HG02759 (cell line): ENCODE data around the gene SLC5A9.
"Not testable (repeated sequence)": the region's sequence is repeated elsewhere in the genome, so short reads cannot be mapped to it uniquely, and the experiment has no call there.

Experiments used
- ATAC-seq: cut with Tn5 transposase; IDR thresholded peaks from one replicate; pipeline ENCODE4 v1.9.1; 2021; ENCODE audit warnings: mild to moderate bottlenecking, moderate library complexity; ENCODE audit not compliant: unreplicated experiment

SLC5A9 gene

GRCh38 chr1:48213462-48213861 is 9.1 kb upstream of the SLC5A9 start:
- not testable (repeated sequence) for ATAC-seq

- not testable (repeated sequence) for ATAC-seq
Observed at GRCh38 chr1:48214366-48214765, 8.2 kb upstream of the SLC5A9 start.

- ATAC-seq: no peak
Observed at GRCh38 chr1:48214820-48215219, 7.7 kb upstream of the SLC5A9 start.

- no peak for ATAC-seq
Observed at GRCh38 chr1:48215222-48215621, 7.3 kb upstream of the SLC5A9 start.

GRCh38 chr1:48215889-48216288 is 6.6 kb upstream of the SLC5A9 start:
- ATAC-seq: no peak

- no peak for ATAC-seq
Observed at GRCh38 chr1:48216313-48216712, 6.2 kb upstream of the SLC5A9 start.

GRCh38 chr1:48216941-48217340 is 5.6 kb upstream of the SLC5A9 start:
- no peak for ATAC-seq

- no peak for ATAC-seq
Observed at GRCh38 chr1:48217856-48218255, 4.7 kb upstream of the SLC5A9 start.

- no peak for ATAC-seq
Observed at GRCh38 chr1:48219803-48220202, 2.7 kb upstream of the SLC5A9 start.

- ATAC-seq: no peak
Observed at GRCh38 chr1:48221122-48221521, 1.4 kb upstream of the SLC5A9 start.

- no peak for ATAC-seq
Observed at GRCh38 chr1:48221657-48222056, 859 bp upstream of the SLC5A9 start.

GRCh38 chr1:48223366-48224240 is 1.1 kb downstream of the SLC5A9 start:
- no peak for ATAC-seq

GRCh38 chr1:48224791-48225190 is 2.3 kb downstream of the SLC5A9 start:
- no peak for ATAC-seq

GRCh38 chr1:48225579-48225978 is 3.1 kb downstream of the SLC5A9 start:
- no peak for ATAC-seq

- ATAC-seq: no peak
Observed at GRCh38 chr1:48227165-48228013, 4.9 kb downstream of the SLC5A9 start.

- ATAC-seq: no peak
Observed at GRCh38 chr1:48228156-48228555, 5.6 kb downstream of the SLC5A9 start.

GRCh38 chr1:48229317-48229716 is 6.8 kb downstream of the SLC5A9 start:
- ATAC-seq: no peak

- ATAC-seq: no peak
Observed at GRCh38 chr1:48230236-48230635, 7.7 kb downstream of the SLC5A9 start.

- no peak for ATAC-seq
Observed at GRCh38 chr1:48232722-48233121, 10.2 kb downstream of the SLC5A9 start.

- no peak for ATAC-seq
Observed at GRCh38 chr1:48233666-48234485, 11.4 kb downstream of the SLC5A9 start.

GRCh38 chr1:48235652-48236051 is 13.1 kb downstream of the SLC5A9 start:
- no peak for ATAC-seq
